ENCODE data around the gene NLK. TPM values are rescaled to one million over a fixed set of nuclear protein-coding genes. Genes with fewer than 3 reads are reported as not detected.
"Not testable (repeated sequence)": the region's sequence is repeated elsewhere in the genome, so short reads cannot be mapped to it uniquely, and the experiment has no call there.

The NLK gene
- polyA plus RNA-seq, 1 experiment = 24.5 TPM

- DNase-seq (ENCODE audit: low read depth, low spot score) = no peak
- Histone ChIP-seq H3K27ac (ENCODE audit: low read depth, low read length) (no peak overlapping the region), H3K4me3 (ENCODE audit: low read depth, low read length) (no peak overlapping the region), H3K9me3 (ENCODE audit: control insufficient read depth, insufficient read depth, low read length) (no peaks in the 10 kb centered on the region), H3K27me3 (ENCODE audit: control insufficient read depth, insufficient read depth, low read length) (no peaks in the 10 kb centered on the region)
- no peak for TF ChIP-seq CTCF (IDR thresholded peaks at IDR 0.05; ENCODE audit: low read depth, low read length)
- ChIA-PET CTCF (interaction anchor here (0.7 to 1.8 kb wide), 2 partner anchors 101 to 345 kb away, joined by 3 to 5 read pairs; no protein-coding TSS in a partner anchor), POLR2A (no interaction called here)
Observed at GRCh38 chr17:28151001-28151400, 108.5 kb downstream of the NLK start.

- no peak for DNase-seq (ENCODE audit: low read depth, low spot score)
- no peak for TF ChIP-seq CTCF (IDR thresholded peaks at IDR 0.05; ENCODE audit: low read depth, low read length)
- H3K4me3 ChIP-seq (ENCODE audit: low read depth, low read length) = no peak overlapping the region
- H3K27me3 ChIP-seq (ENCODE audit: control insufficient read depth, insufficient read depth, low read length) = no peaks in the 10 kb centered on the region
- CTCF ChIA-PET = no interaction called here
- no peaks in the 10 kb centered on the region for H3K9me3 ChIP-seq (ENCODE audit: control insufficient read depth, insufficient read depth, low read length)
- POLR2A ChIA-PET = no interaction called here
- no peak overlapping the region for H3K27ac ChIP-seq (ENCODE audit: low read depth, low read length)
Observed at GRCh38 chr17:28154214-28154613, 111.7 kb downstream of the NLK start.

- H3K27ac ChIP-seq (ENCODE audit: low read depth, low read length); H3K4me3 ChIP-seq (ENCODE audit: low read depth, low read length); POLR2A ChIA-PET; H3K9me3 ChIP-seq (ENCODE audit: control insufficient read depth, insufficient read depth, low read length); CTCF ChIA-PET; H3K27me3 ChIP-seq (ENCODE audit: control insufficient read depth, insufficient read depth, low read length); DNase-seq (ENCODE audit: low read depth, low spot score): not testable (repeated sequence)
Observed at GRCh38 chr17:28155405-28155804, 112.9 kb downstream of the NLK start.

GRCh38 chr17:28159004-28159403, 116.5 kb downstream of the NLK start:
- Histone ChIP-seq H3K27ac (ENCODE audit: low read depth, low read length) (no peak overlapping the region), H3K9me3 (ENCODE audit: control insufficient read depth, insufficient read depth, low read length) (no peaks in the 10 kb centered on the region), H3K4me3 (ENCODE audit: low read depth, low read length) (no peak overlapping the region), H3K27me3 (ENCODE audit: control insufficient read depth, insufficient read depth, low read length) (no peaks in the 10 kb centered on the region)
- DNase-seq (ENCODE audit: low read depth, low spot score) = no peak
- POLR2A ChIA-PET = interaction anchor here (0.7 to 1.2 kb wide), 2 partner anchors 19 to 118 kb away, joined by 4 to 5 read pairs; no protein-coding TSS in a partner anchor
- TF ChIP-seq CTCF (IDR thresholded peaks at IDR 0.05; ENCODE audit: low read depth, low read length) = no peak
- CTCF ChIA-PET = no interaction called here

GRCh38 chr17:28159924-28160323, 117.4 kb downstream of the NLK start:
- no peak for DNase-seq (ENCODE audit: low read depth, low spot score)
- no peak for TF ChIP-seq CTCF (IDR thresholded peaks at IDR 0.05; ENCODE audit: low read depth, low read length)
- Histone ChIP-seq H3K27ac (ENCODE audit: low read depth, low read length) (no peak overlapping the region), H3K9me3 (ENCODE audit: control insufficient read depth, insufficient read depth, low read length) (no peaks in the 10 kb centered on the region), H3K27me3 (ENCODE audit: control insufficient read depth, insufficient read depth, low read length) (no peaks in the 10 kb centered on the region), H3K4me3 (ENCODE audit: low read depth, low read length) (no peak overlapping the region)
- POLR2A ChIA-PET = no interaction called here
- CTCF ChIA-PET = no interaction called here

- no peak for TF ChIP-seq CTCF (IDR thresholded peaks at IDR 0.05; ENCODE audit: low read depth, low read length)
- POLR2A ChIA-PET = no interaction called here
- Histone ChIP-seq H3K9me3 (ENCODE audit: control insufficient read depth, insufficient read depth, low read length) (no peaks in the 10 kb centered on the region), H3K27ac (ENCODE audit: low read depth, low read length) (no peak overlapping the region), H3K27me3 (ENCODE audit: control insufficient read depth, insufficient read depth, low read length) (no peaks in the 10 kb centered on the region), H3K4me3 (ENCODE audit: low read depth, low read length) (no peak overlapping the region)
- DNase-seq (ENCODE audit: low read depth, low spot score) = no peak
- CTCF ChIA-PET = no interaction called here
Observed at GRCh38 chr17:28160610-28161009, 118.1 kb downstream of the NLK start.
